Adipose tissue (tissue), 3 donors: ENCODE measurements around the gene DFFB. TPM values are rescaled to one million over a fixed set of nuclear protein-coding genes. Genes with fewer than 3 reads are reported as not detected.

Experiments
- H3K27ac ChIP-seq: one replicate; pipeline ENCODE4 v1.5.1; 2013; ENCODE audit warnings: low read depth, low read length
- WGBS, 3 donors: extraction: QIAGEN DNeasy Blood & Tissue Kit; methylation state at CpG; one replicate each; pipeline ENCODE4 v1.1.7; 2013; 5-methylcytosine and 5-hydroxymethylcytosine counted together
- polyA plus RNA-seq, 3 donors: library from polyadenylated mRNA; stranded (reverse); fragments of 200-250 nt; gene quantifications; one replicate each; pipeline ENCODE4 v1.2.3, GENCODE V29; 2013
- donor health status: healthy with polysubstance abuse.
- donor health status: Bipolar disorder and iron deficiency.
- donor health status: healthy.

DFFB gene
- polyA plus RNA-seq, 3 donors: 3.1 to 4.4 (median 4.3) TPM

GRCh38 chr1:3825356-3825755, 31.9 kb upstream of the DFFB start:
- WGBS, 3 donors: 84 to 90% (median 89%) methylated on average over 15 of the region's 15 CpGs

DNA sequence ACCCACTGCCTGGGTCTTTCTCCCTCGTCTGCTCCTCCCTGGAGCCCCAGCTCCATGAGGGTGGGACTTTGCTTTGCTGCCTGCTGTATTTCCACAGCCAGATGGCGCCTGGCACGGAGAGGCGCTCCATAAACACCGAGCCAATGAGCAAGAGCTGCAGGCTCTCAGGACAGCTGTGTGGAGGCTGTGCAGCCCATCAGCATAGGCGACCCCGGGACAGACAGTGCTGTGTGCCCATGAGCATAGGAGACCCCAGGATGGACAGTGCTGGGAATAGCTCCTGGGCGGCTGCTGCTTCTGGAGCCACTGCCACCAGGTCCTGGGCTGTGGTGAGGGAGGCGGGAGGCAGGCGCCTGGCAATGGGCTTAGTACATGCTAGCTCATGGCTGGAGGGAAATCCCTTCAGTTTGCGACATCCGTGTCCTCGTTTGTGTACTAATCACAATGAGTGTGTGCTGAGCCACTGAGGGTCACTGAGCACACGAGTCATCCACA, 29.4 kb upstream of the DFFB start:
- 86 to 92% (median 89%) methylated on average over 14 of the region's 14 CpGs for WGBS, 3 donors
- no peak overlapping the region for H3K27ac ChIP-seq

More at GRCh38 chr1:3825356-3825755, 31.9 kb upstream of the DFFB start:
- no peak overlapping the region for H3K27ac ChIP-seq

GRCh38 chr1:3828391-3828790, 28.9 kb upstream of the DFFB start:
- no peak overlapping the region for H3K27ac ChIP-seq
- 94% methylated on average over 8 of the region's 8 CpGs for WGBS, 3 donors

DNA sequence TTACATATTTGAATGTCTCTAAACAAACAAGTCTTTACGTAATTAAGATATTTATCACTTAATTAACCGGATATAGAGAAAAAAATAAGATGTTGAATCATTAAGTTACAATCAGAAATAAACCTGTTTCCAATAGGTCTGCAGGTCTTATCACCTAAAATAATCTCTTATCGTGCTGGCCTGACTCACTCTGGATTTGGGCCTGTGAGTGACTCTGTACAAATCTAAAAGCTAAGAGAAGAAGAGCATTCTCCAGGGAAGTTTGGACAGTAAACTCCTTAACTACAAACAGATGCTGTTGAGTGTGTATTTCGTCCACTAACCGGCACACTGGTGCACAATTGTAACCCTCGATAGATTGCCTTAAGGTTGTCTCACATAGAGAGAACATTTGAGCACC, 25.6 kb upstream of the DFFB start:
- 64 to 79% (median 74%) methylated on average over 6 of the region's 6 CpGs for WGBS, 3 donors
- H3K27ac ChIP-seq: no peak overlapping the region

GRCh38 chr1:3834701-3835100, 22.6 kb upstream of the DFFB start:
- H3K27ac ChIP-seq: no peak overlapping the region
- 88 to 96% (median 91%) methylated on average over 10 of the region's 10 CpGs for WGBS, 3 donors

DNA sequence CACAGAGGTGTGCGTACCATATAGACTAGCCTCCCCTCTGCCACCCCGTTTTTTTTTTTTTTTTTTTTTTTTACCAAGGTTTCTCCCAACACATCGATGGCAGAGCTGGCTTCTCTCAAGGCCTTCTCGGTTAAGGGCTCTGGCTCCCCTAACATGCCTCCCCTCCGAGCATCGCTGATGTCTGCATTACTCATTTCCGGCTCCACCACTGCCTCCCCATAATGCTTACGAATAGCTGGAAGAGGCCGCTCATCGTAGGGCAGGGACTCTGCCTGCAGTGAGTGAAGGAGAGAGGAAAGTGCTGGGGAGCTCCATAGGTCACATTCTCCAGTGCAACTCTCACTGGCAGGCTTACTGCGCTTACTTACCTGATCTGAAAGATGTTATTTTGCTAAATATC, 20.9 kb upstream of the DFFB start:
- WGBS, 3 donors: 91 to 99% (median 97%) methylated on average over 10 to 11 of the region's 11 CpGs
- H3K27ac ChIP-seq: no peak overlapping the region

DNA sequence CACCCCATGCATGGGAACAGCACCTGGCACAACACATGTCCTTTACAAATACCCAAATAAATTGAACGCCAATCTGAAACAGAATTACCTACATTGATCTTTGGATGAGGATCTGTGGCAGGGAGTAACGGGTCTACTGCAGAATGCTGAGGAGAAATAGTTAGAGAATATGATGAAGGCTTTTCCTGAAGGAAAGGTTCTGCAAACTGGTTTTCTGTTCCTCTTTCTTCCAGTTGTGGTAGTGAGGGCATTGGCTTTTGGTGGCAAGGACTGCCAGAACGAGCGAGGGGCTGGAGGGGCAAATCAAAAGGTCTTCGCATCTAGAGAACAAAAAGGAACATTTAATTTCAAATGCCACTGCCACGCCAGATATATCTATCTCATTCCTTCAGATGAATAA, 20.1 kb upstream of the DFFB start:
- no peak overlapping the region for H3K27ac ChIP-seq
- 97 to 99% (median 98%) methylated on average over 6 of the region's 6 CpGs for WGBS, 3 donors

DNA sequence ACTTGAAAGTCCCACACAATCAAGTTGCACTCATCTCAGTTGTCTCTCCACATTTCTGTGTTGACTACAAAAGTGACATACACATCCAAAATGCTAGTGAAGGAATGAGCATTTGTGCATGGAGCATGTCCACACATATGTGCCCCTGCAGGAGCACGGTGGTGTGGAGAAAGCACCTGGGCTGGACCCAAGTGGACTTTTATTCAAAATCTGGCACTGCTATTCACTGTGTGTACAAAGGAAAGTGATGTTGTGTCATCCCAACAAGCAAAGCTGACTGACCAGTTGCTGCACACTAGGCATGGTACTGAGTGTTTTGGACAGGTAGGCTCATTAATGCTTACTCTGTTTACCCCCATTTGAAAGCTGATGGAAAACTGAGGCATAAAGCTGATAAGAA, 19.6 kb upstream of the DFFB start:
- 93 to 100% (median 100%) methylated on average over 1 of the region's 1 CpG for WGBS, 3 donors
- no peak overlapping the region for H3K27ac ChIP-seq

DNA sequence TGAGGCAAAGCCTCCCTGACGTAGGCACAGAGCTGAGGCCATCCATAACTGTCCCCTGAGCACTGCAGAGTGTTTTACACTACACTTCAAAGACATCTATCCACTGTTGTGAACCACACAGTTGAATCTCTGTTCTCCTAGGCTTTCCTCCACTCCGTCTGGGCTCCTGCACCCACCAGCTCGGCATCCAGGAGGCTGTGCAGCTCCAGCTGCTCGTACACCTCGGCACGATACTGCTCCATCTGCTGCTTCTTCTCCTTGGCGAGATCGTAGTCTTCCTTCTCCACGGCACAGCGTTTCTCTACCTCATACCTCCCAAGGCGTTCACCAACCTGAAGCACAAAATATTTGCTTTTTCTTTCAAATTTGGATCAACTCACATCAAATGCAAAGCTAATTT, 18.5 kb upstream of the DFFB start:
- H3K27ac ChIP-seq: no peak overlapping the region
- 97 to 98% (median 98%) methylated on average over 11 of the region's 11 CpGs for WGBS, 3 donors

DNA sequence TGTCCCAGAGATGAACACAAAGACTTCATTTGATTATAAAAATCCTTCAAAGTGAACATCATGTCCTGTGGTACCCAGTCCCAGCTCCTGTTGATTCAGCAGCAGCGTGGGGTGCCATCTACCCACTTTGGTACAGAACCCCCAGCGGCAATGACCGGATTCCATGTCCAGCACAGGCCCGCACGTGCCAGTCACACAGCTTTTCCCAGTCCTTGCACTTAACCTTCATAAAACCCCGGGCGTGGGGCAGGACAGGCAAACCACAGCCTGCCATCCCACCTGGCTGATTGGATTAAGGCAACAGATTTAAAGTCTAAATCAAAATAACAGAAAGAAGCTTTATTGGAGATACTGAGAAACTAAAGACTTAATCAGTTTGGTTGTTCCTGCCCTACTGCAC, 15.8 kb upstream of the DFFB start:
- no peak overlapping the region for H3K27ac ChIP-seq
- WGBS, 3 donors: 96% methylated on average over 7 of the region's 7 CpGs

DNA sequence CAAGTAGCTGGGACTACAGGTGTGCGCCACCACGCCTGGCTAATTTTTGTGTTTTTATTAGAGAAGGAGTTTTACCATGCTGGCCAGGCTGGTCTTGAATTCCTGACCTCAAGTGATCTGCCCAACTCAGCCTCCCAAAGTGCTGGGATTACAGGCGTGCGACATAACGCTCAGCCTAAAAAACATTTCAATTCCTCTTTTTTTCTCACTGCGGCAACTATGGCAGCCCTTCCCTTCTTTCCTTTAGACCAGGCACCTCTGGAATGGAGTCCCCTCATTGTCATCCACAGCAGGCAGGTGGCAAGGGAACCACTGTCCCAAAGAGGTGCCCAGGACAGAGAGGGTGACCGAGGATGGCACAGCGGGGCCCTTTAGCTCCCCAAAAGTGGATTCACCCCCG, 14.4 kb upstream of the DFFB start:
- 79 to 95% (median 84%) methylated on average over 9 of the region's 9 CpGs for WGBS, 3 donors
- no peak overlapping the region for H3K27ac ChIP-seq

GRCh38 chr1:3846541-3846940, 10.7 kb upstream of the DFFB start:
- no peak overlapping the region for H3K27ac ChIP-seq
- WGBS, 3 donors: 74 to 84% (median 82%) methylated on average over 3 of the region's 3 CpGs

- no peak overlapping the region for H3K27ac ChIP-seq
- 80 to 82% (median 82%) methylated on average over 6 of the region's 6 CpGs for WGBS, 3 donors
Observed at GRCh38 chr1:3847081-3847480, 10.2 kb upstream of the DFFB start.

GRCh38 chr1:3850857-3851256, 6.4 kb upstream of the DFFB start:
- whole genome bisulfite sequencing, 3 donors: 88 to 90% (median 90%) methylated on average over 12 of the region's 12 CpGs
- H3K27ac ChIP-seq: no peak overlapping the region

DNA sequence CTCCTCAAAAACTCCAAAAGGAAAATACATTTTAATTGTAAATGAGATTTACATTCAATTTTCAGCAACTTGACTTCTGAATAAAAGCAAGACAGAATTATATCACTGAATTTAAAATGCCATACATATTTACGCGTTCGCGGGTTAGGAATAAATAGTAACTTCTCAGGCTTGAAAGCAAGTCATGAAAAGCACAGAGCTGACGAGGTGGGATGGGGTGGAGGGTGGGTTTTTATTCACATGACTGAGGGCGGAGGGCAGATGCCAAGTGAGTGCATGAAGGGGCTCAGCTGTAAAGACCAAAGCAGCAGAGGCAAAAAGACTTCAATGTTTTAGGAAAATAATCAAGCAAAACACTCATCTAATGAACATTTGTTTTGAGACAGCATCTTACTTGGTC, 6.0 kb upstream of the DFFB start:
- no peak overlapping the region for H3K27ac ChIP-seq
- WGBS, 3 donors: 94 to 97% (median 94%) methylated on average over 6 of the region's 6 CpGs

- WGBS, 3 donors: 79 to 90% (median 89%) methylated on average over 12 of the region's 12 CpGs
- H3K27ac ChIP-seq: no peak overlapping the region
Observed at GRCh38 chr1:3852091-3852490, 5.2 kb upstream of the DFFB start.

GRCh38 chr1:3852711-3853485, 4.4 kb upstream of the DFFB start:
- 73 to 88% (median 76%) methylated on average over 15 of the region's 15 CpGs for WGBS, 3 donors
- no peak overlapping the region for H3K27ac ChIP-seq

- H3K27ac ChIP-seq: no peak overlapping the region
- WGBS, 3 donors: 4 to 7% (median 6%) methylated on average over 20 to 21 of the region's 21 CpGs
Observed at GRCh38 chr1:3857791-3858129, 484 bp downstream of the DFFB start.

- 53 to 75% (median 72%) methylated on average over 33 to 34 of the region's 34 CpGs for WGBS, 3 donors
- no peak overlapping the region for H3K27ac ChIP-seq
Observed at GRCh38 chr1:3858231-3858981, 1.1 kb downstream of the DFFB start.
